Mucosa of gallbladder (tissue), 1 donor: ENCODE measurements around the gene HHATL. TPM values are rescaled to one million over a fixed set of nuclear protein-coding genes. Genes with fewer than 3 reads are reported as not detected.
"Not testable (repeated sequence)": the region's sequence is repeated elsewhere in the genome, so short reads cannot be mapped to it uniquely, and the experiment has no call there.

ENCODE experiments used
- DNase-seq: peaks from one replicate; pipeline ENCODE4 v3.0.0-alpha.2; 2020; ENCODE audit warnings: low spot score
- total RNA-seq: library from RNA; stranded (reverse); gene quantifications from one replicate; pipeline ENCODE4 v1.2.1, GENCODE V29; 2021
- donor health status: DM: no; HTN: no; CAD: no.

HHATL gene
- total RNA-seq, 1 donor from 2014 or later, result 0.35 TPM

DNA sequence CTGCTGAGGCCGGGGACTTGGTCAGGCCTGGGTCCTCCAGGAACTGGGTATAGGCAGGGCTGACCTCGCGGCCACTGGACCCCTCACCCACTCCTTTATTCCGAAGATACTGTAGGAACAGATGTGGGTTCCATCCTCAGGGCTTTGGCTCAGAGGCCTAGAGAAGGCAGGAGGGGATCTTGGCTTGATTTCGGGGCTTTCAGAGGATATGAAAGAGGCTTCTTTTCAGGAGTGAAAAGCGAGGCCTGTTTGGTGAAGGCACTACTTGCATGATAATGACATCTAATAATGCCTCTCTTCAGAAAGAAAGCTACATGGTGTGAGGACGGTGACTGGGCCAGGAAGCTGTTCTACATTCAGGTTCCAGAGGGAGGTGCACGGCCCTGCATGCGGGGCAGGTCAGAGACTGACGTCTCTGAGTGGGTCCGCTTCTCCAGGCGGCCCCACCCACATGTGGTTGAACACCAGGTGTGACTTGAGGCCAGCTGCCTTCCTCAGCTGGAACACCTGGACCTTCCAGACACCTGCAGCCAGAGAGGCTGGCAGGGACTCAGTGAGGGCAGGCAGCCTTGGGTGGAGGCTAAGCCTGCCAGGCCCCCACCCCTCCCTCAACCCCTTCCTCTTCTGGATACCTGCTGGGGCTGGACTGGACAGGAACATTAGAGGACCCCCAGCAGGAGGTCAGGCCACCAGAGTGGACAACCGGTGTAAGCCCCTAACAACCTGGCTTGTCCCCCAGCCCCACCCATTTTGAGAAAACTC, 31.1 kb upstream of the HHATL start:
- no peak for DNase-seq

DNA sequence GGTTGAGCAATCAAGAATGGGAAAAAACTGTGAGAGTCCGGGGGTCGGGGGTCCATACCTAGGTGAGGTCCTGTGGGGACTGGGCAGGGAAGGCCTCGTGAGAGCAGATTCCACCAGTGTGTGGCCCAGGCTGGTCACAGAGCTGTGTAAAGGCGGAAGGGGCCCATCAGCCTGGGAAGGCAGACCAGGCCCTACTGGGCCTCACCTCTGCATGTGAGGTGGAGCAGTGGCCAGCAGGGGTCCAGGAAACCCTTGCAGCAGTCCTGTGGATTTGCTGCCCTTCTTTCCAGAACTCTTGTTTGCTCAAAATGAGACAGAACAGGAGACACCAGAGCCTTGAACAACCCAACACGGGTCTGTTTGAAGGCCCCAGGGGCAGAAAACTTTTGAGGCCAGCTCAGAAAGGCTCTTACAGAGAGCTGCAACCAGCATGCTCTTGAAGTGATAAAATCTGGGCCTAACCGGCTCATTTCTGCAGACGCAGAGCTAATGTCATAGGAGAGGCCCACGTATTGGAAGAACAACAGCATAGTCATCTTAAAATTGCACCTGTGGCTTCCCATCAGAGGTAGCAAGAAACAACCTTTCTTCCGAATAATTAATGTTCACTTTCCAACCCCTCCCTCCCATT, 30.3 kb upstream of the HHATL start:
- no peak for DNase-seq

DNA sequence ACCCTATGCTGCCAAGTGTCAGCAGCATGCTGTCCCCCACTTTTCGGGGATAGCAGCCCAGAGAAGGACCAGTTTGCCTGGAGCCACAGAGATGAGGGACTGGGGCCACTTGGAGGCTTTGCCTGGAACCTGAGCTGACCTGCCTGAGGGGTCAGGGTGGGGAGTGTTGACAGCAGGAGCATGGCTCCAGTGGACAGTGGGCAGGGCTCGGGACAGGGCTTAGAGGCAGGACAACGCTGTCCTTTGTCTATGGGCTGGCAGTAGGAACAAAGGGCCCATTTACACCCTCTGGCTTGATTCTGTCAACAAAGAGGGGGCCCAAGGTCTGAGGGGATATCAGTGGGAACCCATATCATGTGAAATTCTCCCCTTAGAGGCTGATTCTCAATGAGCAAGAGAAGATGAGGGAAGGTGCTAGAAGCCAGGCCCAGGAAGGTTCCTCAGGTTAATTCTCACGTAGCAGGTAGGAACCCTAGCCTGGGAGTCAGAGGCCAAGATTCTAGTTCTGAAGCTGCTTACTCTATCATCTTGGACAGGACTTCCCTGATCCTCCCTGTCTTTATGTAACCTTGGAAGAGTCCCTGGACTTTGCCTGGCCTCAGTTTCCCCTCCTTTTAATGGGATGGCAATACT, 29.7 kb upstream of the HHATL start:
- DNase-seq, result no peak

DNA sequence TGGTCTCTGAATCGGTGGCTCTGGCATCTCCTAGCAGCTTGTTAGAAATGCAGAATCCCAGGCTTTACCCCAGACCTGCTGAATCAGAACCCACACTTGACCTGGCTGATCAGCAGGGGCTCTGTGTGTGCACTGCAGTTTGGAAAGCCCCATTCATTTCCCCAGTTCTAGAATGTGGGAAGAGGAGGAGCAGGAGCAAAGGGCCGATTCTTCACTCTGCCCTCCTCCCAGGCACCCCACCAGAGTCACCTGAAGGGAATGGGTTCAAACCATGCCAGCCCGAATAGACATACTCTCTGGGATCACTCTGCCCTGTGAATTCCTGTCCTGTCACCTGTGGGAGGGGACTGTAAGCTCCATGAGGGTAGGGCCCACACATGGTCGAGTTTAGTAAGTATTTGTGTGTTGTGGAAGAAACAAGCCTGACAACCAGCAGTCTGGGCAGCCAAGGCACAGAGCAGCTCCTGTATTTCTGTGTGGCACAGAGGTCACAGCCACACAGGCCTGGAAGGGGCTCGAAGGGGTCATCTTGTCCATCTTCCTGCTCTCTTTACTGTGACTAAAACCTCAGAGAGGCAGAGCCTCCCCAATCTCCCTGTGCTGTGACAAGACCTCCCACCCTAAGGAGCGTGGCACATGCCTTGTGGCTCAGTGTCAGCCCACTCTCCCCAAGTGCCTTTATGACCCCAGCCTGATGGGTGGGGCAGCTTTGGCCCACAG, 29.0 kb upstream of the HHATL start:
- no peak for DNase-seq

DNA sequence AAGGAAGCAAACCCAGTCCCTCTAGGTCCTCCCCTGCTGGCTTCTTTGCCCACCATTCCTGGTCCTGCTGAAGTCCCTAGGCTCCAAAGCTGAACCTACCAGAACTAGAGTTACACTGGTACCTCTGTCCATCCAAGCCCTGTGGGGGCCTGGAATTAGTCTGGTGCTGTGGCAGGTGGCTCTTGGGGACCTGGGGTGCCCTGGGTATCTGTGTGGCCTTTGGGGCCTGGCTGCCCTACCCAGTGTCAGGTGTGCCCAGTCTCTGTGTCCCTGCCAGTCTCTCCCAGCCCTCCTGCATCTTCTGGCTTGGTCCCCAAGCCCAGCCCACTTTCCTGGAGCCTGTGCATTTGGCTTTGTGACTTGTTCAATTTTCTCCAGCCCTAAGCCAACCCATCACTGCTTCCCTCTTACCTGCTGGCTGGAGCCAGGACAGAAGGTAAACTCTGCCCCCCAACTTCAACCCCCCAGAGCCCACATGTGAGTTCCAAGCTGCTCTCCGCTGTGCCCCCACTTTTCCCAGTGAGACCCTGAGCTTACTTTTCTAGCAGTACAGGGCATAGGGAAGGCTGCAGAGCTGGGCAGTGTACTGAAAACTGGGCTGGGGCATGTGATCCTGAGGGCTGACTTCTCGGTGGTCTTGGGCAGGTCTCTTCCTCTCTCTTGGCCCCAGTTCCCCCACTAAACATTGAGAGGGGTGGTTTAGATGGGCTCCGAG, 28.3 kb upstream of the HHATL start:
- DNase-seq, result no peak

DNA sequence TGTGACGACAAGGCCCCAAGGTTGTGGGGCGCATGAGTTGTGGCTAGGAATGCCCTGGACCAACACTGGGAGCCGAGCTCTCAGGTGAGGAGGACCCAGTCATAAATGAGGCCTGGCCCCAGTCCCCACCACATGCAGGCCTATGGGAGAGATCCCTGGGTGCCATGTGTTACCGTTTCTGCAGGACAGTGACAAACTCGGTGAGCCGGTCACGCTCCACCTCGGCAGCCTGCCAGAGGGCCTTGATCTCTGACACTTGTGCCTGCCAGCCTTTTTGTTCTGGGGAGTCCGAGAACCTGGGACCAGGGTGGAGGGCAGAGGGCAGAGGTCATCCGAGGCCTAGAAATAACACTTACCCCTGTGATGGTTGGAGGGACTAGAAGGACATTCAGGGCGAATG, 27.7 kb upstream of the HHATL start:
- no peak for DNase-seq

DNA sequence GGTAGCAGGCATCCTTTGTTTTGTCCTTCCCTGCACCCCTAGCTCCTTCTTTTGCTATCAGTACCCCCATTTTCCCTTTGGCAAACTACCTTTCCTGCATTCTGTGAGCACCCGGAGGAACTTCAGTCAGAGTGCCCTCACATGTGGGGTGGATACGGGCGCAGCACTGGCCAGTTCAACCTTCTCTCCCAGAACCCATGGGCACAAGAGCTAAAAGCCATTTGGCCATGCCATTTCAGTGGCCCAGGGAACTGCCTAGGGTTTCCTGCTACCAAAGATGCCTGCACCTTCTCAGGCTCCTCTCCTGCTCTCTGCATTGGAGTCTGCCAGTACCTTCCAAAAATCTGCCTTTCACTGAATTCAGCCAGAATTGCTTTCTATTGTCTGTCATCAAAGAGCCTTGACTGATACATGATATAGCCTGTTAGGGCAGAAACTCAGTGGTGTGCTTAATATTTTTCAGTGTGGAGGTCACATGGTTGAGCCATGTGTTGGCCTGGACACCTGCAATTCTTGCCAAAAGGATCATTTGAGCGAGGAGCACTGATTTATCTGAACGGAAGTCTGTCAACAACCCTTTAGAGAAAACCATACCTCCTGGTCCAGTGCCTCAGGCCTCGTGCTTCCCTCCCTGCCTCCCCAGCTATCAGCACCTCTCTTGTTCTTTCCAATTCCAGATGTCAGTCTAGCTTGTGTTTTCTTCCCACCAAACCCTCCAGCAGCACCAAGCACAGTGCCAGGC, 27.0 kb upstream of the HHATL start:
- no peak for DNase-seq

DNA sequence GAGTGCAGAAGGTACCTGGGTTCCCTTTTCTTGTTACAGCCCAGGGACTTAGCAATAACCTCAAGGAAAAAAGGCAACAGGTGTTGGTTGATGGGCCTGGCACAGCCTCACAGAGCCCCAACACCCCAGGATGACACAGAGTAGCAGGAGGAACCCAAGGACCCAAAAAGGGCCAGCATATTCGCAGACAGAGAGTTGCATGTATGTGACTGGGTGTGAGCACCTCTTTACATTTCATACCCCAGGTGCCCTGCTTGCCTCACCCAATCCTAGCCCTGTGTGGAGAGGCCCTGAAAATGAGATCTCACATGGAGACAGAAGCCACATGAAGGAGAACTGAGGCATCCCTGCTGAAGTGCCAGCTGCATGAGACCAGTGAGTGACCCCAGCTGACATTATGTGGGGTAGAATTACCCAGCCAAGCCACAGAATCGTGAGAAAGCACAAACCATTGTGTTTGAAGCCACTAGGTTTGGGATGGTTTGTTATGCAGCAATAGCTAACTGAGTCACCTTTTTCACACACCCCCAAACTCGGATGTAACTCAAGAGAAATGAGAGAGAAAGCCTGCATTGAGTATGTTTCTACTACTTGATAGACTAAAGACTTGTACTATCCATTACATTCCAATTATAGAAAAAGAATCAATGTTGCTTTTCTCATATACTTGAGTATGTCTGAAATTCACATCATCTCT, 26.2 kb upstream of the HHATL start:
- DNase-seq, result no peak

DNA sequence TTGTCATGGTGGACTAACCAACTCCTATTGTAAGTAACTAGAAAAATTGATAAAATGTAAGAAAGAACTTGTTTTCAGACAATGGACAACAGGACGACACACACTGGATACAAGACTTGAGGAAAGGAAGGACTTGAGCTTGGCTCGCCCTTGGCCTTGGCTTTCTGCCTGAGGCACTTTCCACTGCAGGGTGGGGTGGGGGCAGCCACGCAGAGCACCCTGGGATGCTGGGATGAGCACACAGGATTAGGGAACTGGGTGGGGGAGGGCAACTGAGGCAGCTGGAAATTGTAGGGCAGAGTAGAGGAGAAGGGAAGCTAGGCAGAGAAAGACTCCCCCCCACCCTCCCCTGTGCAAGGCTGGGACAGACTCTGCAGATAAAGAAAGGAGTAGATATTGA, 25.5 kb upstream of the HHATL start:
- DNase-seq, result no peak

DNA sequence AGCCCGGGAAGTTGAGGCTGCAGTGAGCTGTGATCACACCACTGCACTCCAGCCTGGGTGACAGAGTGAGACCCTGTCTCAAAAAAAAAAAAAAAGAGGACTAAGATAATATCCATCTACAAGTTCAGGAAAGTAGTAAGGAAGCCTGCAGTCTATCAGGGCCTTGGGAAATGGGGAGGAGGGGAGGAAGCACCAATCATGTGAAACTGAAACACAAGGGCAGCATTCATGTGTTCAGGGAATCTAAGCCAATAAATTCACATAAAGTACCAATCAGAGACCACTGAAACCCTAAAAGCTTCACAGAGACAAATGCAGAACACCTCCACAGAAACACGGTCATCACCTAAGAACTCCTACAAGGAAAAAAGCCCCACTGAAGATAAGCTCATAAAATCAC, 22.9 kb upstream of the HHATL start:
- no peak for DNase-seq

DNA sequence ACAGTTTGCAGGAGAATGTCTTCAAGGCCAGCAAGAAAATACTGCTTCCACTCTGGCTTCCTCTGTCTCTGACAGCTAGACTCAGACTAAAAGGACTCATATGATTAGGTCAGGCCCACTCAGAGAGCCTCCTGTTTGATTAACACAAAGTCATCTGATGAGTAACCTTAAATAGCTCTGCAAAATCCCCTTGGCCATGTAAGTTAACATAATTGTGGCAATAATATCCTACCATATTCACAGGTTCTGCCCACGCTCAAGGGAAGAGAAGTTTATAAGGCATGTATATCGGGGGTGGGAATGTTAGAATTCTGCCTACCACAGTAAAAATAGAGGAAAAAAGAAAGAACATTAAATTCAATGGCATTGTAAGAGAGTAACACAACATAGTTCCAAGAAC, 20.6 kb upstream of the HHATL start:
- DNase-seq, result no peak

DNA sequence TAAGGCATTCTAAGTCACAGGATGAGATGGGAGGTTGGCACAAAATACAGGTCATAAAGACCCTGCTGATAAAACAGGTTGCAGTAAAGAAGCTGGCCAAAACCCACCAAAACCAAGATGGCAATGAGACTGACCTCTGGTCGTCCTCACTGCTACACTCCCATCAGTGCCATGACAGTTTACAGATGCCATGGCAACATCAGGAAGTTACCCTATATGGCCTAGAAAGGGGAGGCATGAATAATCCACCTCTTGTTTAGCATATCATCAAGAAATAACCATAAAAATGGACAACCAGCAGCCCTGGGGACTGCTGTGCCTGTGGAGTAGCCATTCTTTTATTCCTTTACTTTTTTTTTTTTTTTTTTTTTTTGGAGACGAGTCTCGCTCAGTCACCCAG, 19.8 kb upstream of the HHATL start:
- DNase-seq, result not testable (repeated sequence)

DNA sequence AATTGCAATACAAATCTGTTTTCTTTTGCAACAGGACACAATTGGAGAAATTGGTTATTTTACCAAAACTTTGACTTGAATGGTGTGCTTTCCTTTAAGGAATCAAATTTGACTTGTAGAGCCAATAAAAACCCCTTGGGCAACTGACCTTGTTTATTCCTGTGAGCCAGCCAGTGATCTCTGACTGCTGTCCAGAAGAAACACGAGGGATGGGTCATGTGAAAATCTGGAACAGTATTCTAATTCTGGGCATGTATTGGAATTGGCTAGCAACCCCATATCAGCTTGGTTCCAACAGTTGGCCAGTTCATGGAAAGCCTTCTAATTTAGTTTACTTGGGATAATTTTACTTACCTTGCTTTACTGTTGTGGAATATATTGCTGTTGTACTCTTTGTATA, 19.1 kb upstream of the HHATL start:
- no peak for DNase-seq

DNA sequence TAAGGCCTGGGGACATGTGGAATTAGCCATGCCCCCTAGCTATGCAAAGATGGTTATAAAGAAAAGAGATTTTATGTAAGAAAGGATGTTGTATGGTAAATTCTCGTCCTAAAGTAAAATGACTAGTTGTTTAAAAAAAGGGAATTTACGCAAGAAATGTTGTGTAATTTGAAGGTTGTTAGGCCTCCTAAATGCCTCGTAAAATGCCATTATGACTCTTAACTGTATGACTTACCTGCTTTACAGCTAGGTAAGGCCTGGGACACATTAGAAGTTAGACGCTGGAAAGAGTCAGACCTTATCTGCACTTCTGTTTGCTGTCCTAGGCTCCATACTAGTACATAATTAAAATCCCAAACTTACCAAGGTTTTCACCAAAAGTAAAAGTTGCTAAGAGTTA, 17.5 kb upstream of the HHATL start:
- DNase-seq, result no peak

DNA sequence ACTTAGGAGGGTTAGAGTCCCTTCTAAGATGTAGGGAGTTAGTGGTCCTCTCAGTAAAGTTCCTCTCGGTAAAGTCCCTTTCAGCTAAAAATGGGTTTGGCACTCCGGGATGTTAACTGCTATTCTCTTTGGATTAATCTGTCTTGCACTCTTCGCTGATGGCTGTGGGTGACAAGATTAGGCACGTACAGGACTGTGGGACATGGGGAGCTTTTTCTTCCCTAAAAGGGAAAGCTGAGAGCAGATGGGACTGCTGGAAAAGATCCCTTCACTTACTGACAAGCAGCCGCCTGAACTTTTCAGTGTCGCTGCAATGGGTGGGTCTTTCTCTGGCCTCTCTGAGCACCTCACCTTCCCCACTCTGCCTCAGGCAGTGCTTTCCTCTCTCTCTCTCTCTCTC, 16.4 kb upstream of the HHATL start:
- DNase-seq, result no peak

DNA sequence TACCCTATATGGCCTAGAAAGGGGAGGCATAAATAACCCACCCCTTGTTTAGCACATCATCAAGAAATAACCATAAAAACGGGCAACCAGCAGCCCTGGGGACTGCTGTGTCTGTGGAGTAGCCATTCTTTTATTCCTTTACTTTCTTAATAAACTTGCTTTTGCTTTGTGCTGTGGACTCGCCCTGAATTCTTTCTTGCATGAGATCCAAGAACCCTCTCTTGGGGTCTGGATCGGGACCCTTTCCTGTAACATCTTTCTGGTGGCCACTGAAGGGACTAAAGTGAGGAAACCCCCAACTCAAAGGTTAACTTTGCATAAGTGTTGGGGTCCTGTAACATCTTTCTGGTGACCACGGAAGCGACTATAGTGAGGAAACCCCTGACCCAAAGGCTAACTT, 15.7 kb upstream of the HHATL start:
- no peak for DNase-seq

DNA sequence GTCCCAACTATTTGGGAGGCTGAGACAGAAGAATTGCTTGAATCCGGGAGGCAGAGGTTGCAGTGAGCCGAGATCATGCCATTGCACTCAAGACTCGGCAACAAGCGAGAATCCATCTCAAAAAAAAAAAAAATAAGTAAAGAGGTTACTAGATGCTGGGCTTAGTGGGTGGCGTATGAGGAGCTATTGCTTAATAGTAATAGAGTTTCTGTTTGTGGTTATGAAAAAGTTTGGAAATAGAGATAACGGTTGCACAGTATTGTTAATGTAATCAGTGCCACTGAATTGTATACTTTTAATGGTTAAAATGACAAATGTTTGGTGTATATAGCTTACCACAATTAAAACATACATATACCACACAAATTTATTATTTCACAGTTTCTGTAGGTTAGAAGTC, 14.7 kb upstream of the HHATL start:
- no peak for DNase-seq

DNA sequence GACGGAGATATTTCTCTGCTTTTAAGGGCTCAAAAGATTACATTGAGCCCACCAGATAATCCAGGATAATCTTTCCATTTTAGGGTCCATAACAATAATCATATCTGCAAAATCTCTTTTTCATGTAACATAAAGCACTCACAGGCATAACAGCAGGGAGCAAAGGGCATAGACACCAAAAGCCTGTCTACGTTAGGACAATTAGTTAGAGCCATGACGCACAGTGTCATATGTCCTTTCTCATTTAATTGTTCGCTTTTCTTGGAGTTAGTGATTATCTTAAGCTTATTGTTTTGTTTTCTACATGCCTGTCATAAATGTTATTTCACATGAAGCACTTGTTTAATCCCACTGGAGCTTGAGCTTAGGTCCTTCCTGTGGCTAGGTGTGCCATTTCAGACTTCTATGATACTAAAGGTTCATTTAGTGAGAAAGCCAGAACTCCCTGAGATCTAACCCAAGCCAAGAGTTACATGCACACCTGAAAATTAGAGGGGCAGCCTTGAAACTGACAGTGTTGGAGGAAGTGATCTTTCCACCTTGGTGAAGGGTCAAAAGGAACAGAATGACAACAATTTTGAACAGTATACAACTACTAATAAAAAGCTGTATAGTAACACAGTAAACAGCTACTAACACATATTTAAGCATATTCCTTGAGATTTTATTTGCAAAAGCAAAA, 11.7 kb upstream of the HHATL start:
- no peak for DNase-seq

DNA sequence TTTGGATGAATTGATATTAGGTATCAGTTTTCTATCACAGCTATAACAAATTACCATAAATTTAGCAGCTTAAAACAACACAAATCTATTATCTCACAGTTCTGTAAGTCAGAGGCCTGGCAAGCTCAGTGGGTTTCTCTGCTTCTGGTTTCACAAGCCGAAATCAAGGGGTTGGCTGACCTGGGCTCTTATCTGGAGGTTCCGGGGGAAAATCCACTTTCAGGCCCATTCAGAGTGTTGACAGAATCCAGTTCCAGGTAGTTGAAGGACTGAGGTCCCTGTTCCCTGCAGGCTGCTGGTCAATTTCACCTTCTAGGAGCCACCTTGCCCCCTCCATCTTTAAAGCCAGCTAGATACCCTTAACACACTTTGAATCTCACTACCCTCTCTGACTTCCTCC, 11.1 kb upstream of the HHATL start:
- no peak for DNase-seq
